IMR-90 (cell line): ENCODE measurements around the gene POR. TPM values are rescaled to one million over a fixed set of nuclear protein-coding genes. Genes with fewer than 3 reads are reported as not detected.

Experiments
- ATAC-seq: fragments of 200-7000 bp; cut with Tn5 transposase; 2 replicates; pipeline ENCODE4 v1.9.1; 2020; ENCODE audit warnings: low read depth, mild to moderate bottlenecking, moderate library complexity
- BruUV-seq: library from RNA; stranded (reverse); fragments of 400-500 nt; replicated peaks from 2 replicates; lab custom pipeline; 2021; lab: Mats Ljungman, UMichigan
- CTCF ChIA-PET: fragments of 300-600 bp; formaldehyde crosslinking; extraction: SDS; loops from one replicate; lab custom pipeline; 2021; ENCODE audit warnings: antibody characterized with exemption; lab: Yijun Ruan, JAX
- POLR2A ChIA-PET: fragments of 300-600 bp; sonication (Branson Sonifier 250); formaldehyde crosslinking; loops from one replicate; lab custom pipeline; 2022; ENCODE audit warnings: antibody characterized with exemption; ENCODE audit not compliant: unreplicated experiment; lab: Charles Lee
- DNase-seq: peaks from one replicate; pipeline ENCODE4 v3.0.0; 2013
- H2AFZ ChIP-seq: replicated peaks from 2 replicates; pipeline ENCODE3; 2013; ENCODE audit warnings: low read length, mild to moderate bottlenecking; ENCODE audit not compliant: poor library complexity
- H2AK5ac ChIP-seq: 2 replicates; pipeline ENCODE4 v1.6.1; 2013; ENCODE audit warnings: low read depth, low read length, inconsistent platforms
- H2AK9ac ChIP-seq: replicated peaks from 2 replicates; pipeline ENCODE3; 2013; ENCODE audit warnings: mild to moderate bottlenecking, low read depth, low read length, moderate library complexity; ENCODE audit not compliant: poor library complexity
- H2BK120ac ChIP-seq: 2 replicates; pipeline ENCODE4 v1.6.1; 2013; ENCODE audit warnings: low read depth, low read length, inconsistent platforms
- H2BK15ac ChIP-seq: 3 replicates; pipeline ENCODE4 v1.6.1; 2013; ENCODE audit warnings: low read depth, low read length, inconsistent platforms
- H2BK20ac ChIP-seq: 2 replicates; pipeline ENCODE4 v1.6.1; 2013; ENCODE audit warnings: low read depth, mild to moderate bottlenecking, inconsistent platforms, low read length, moderate library complexity
- H2BK5ac ChIP-seq: 2 replicates; pipeline ENCODE4 v1.6.1; 2013; ENCODE audit warnings: mild to moderate bottlenecking, low read depth, low read length, inconsistent platforms; ENCODE audit not compliant: poor library complexity, severe bottlenecking
- H3K14ac ChIP-seq: replicated peaks from 2 replicates; pipeline ENCODE4 v1.6.1; 2013; ENCODE audit warnings: low read depth, low read length, inconsistent platforms
- H3K18ac ChIP-seq: 2 replicates; pipeline ENCODE4 v1.6.1; 2013; ENCODE audit warnings: low read depth, low read length, control low read depth
- H3K23ac ChIP-seq: 2 replicates; pipeline ENCODE4 v1.6.1; 2013; ENCODE audit warnings: low read depth, low read length, inconsistent platforms
- H3K27ac ChIP-seq: 2 replicates; pipeline ENCODE4 v1.5.1; 2013; ENCODE audit warnings: mild to moderate bottlenecking, control low read depth, low read length; ENCODE audit not compliant: insufficient read depth
- H3K27me3 ChIP-seq: 2 replicates; pipeline ENCODE4 v1.6.1; 2013; ENCODE audit warnings: low read length; ENCODE audit not compliant: control insufficient read depth, insufficient read depth
- H3K36me3 ChIP-seq: 2 replicates; pipeline ENCODE4 v1.6.1; 2013; ENCODE audit warnings: low read length, mixed read lengths; ENCODE audit not compliant: control insufficient read depth, insufficient read depth
- H3K4ac ChIP-seq: 2 replicates; pipeline ENCODE4 v1.6.1; 2013; ENCODE audit warnings: low read depth, low read length, inconsistent platforms
- H3K4me1 ChIP-seq: 2 replicates; pipeline ENCODE4 v1.6.1; 2013; ENCODE audit warnings: low read length, mixed read lengths; ENCODE audit not compliant: control insufficient read depth, insufficient read depth
- H3K4me2 ChIP-seq: 2 replicates; pipeline ENCODE4 v1.6.1; 2013; ENCODE audit warnings: low read depth, mild to moderate bottlenecking, control low read depth, low read length, moderate library complexity
- H3K4me3 ChIP-seq: 2 replicates; pipeline ENCODE4 v1.5.1; 2013; ENCODE audit warnings: low read depth, mild to moderate bottlenecking, control low read depth, low read length, moderate library complexity; ENCODE audit not compliant: insufficient read depth
- H3K56ac ChIP-seq: 2 replicates; pipeline ENCODE4 v1.6.1; 2013; ENCODE audit warnings: low read length, inconsistent platforms; ENCODE audit not compliant: insufficient read depth; ENCODE audit errors: extremely low read depth
- H3K79me1 ChIP-seq, 2 experiments: 2 replicates each; pipeline ENCODE4 v1.6.1; 2013; ENCODE audit warnings: low read length in 2 of 2, inconsistent platforms in 1 of 2, low read depth in 1 of 2
- H3K9ac ChIP-seq: 2 replicates; pipeline ENCODE4 v1.6.1; 2013; ENCODE audit warnings: low read depth, low read length, control low read depth
- H3K9me1 ChIP-seq: 2 replicates; pipeline ENCODE4 v1.6.1; 2013; ENCODE audit warnings: low read length, inconsistent platforms; ENCODE audit not compliant: insufficient read depth
- H3K9me3 ChIP-seq: 2 replicates; pipeline ENCODE4 v1.6.1; 2013; ENCODE audit warnings: low read length; ENCODE audit not compliant: control insufficient read depth, insufficient read depth
- H4K20me1 ChIP-seq: 2 replicates; pipeline ENCODE4 v1.6.1; 2013; ENCODE audit warnings: low read length, inconsistent platforms; ENCODE audit not compliant: insufficient read depth
- H4K5ac ChIP-seq: 2 replicates; pipeline ENCODE4 v1.6.1; 2013; ENCODE audit warnings: mild to moderate bottlenecking, low read depth, low read length, control low read depth
- H4K8ac ChIP-seq, 2 experiments: 2 replicates each; pipeline ENCODE4 v1.6.1; 2013; ENCODE audit warnings: low read depth in 2 of 2, low read length in 2 of 2, control low read depth in 1 of 2, inconsistent platforms in 1 of 2
- H4K91ac ChIP-seq: 2 replicates; pipeline ENCODE4 v1.6.1; 2013; ENCODE audit warnings: low read depth, low read length, inconsistent platforms; ENCODE audit not compliant: insufficient read depth
- BHLHE40 ChIP-seq: fragments of 150-350 bp; IDR thresholded peaks from 2 replicates; pipeline ENCODE4 v1.6.1; 2016; ENCODE audit warnings: mild to moderate bottlenecking, low read depth, low read length
- FOS ChIP-seq: fragments of 150-350 bp; IDR thresholded peaks from 2 replicates; pipeline ENCODE4 v1.6.1; 2016; ENCODE audit warnings: low read depth, low read length
- MAFK ChIP-seq: IDR thresholded peaks from 2 replicates; pipeline ENCODE4 v1.6.1; 2012; ENCODE audit warnings: low read depth, low read length, improper control_type of control experiment
- RAD21 ChIP-seq: IDR thresholded peaks from 2 replicates; pipeline ENCODE4 v1.6.1; 2012; ENCODE audit warnings: low read length, improper control_type of control experiment
- RCOR1 ChIP-seq: IDR thresholded peaks from 2 replicates; pipeline ENCODE4 v1.6.1; 2012; ENCODE audit warnings: mild to moderate bottlenecking, low read length, improper control_type of control experiment; ENCODE audit not compliant: insufficient replicate concordance
- USF2 ChIP-seq: fragments of 150-350 bp; IDR thresholded peaks from 2 replicates; pipeline ENCODE4 v1.6.1; 2017; ENCODE audit warnings: mild to moderate bottlenecking, antibody characterized with exemption, low read length, low read depth
- WGBS, 2 experiments: methylation state at CpG; one replicate each; pipeline versions ENCODE4 v1.1.5 to v1.1.7; 2013; ENCODE audit warnings: missing lambda C conversion rate in 2 of 2; ENCODE audit not compliant: insufficient read length in 1 of 2; ENCODE audit errors: extremely low coverage in 2 of 2; 5-methylcytosine and 5-hydroxymethylcytosine counted together
- dilution Hi-C: fragments of 300-500 bp; cut with HindIII; formaldehyde crosslinking; loops from one replicate; pipeline ENCODE4 v1.14.3; 2018; ENCODE audit warnings: low sequenced_read_pairs; ENCODE audit not compliant: unreplicated experiment
- in situ Hi-C: fragments of 300-500 bp; cut with MboI; formaldehyde crosslinking; loops from 3 replicates; pipeline ENCODE4 v1.14.3; 2019; ENCODE audit warnings: low sequenced_read_pairs, inconsistent platforms, mixed read lengths
- intact Hi-C: fragments of 100-400 bp; cut with micrococcal nuclease; formaldehyde crosslinking; loops from 2 replicates; pipeline ENCODE4 v1.10.0; 2022
- polyA plus RNA-seq, 3 experiments: library from polyadenylated mRNA; depleted of rRNA; stranded (reverse); fragments of >200 nt; gene quantifications; 2 replicates each; pipeline ENCODE4 v1.2.3, GENCODE V29; 2012; ENCODE audit warnings: low replicate concordance in 1 of 3
- total RNA-seq: library from RNA; depleted of rRNA; stranded (reverse); fragments of >200 nt; gene quantifications from 2 replicates; pipeline ENCODE4 v1.2.3, GENCODE V29; 2012

Gene POR
- total and polyA plus RNA-seq, 2 of the 4 experiments (the other 2 are of a cell fraction) = 25.5 to 42.2 TPM

- Histone ChIP-seq H2BK15ac (no peak overlapping the region), H4K91ac (no peak overlapping the region), H3K4ac (no peak overlapping the region), H3K36me3 (peaks cover 15% of the 10 kb centered on the region), H3K56ac (no peak overlapping the region), H2BK5ac (no peak overlapping the region), H2BK20ac (no peak overlapping the region), H4K5ac (no peak overlapping the region), H3K4me3 (no peak overlapping the region), H3K27ac (no peak overlapping the region), H3K27me3 (no peaks in the 10 kb centered on the region), H4K8ac (no peak overlapping the region), H2AFZ (no peak overlapping the region), H4K20me1 (no peaks in the 10 kb centered on the region), H2AK5ac (no peak overlapping the region; the same call in 1 of the 2 replicates), H3K18ac (no peak overlapping the region), H2AK9ac (no peak overlapping the region), H3K9me3 (no peaks in the 10 kb centered on the region), H3K4me2 (no peak overlapping the region), H3K23ac (no peak overlapping the region), H3K79me1 (peaks cover 0 to 6% of the 10 kb centered on the region in 2 experiments; a peak in 1 of 4 replicates), H3K9ac (no peak overlapping the region), H3K14ac (no peak overlapping the region), H2BK120ac (no peak overlapping the region), H3K4me1 (peaks cover 6% of the 10 kb centered on the region; the same call in 1 of the 2 replicates), H3K9me1 (peaks cover 10% of the 10 kb centered on the region)
- no TSS peak for BruUV-seq
- in situ Hi-C loops = no loop called here
- WGBS, 2 experiments = 96% methylated on average over 4 of the region's 7 CpGs; no CpG with 5 or more reads in 1 of the 2 experiments
- intact Hi-C loops = no loop called here
- ChIA-PET CTCF (no interaction called here), POLR2A (no interaction called here)
- TF ChIP-seq MAFK (no peak), BHLHE40 (no peak), RAD21 (no peak), RCOR1 (no peak), USF2 (no peak), FOS (no peak)
- ATAC-seq (no peak), DNase-seq (no peak)
- dilution Hi-C loops = no loop called here
Observed at GRCh38 chr7:75891815-75892411, 23.0 kb upstream of the POR start.
